Activated naive CD8-positive, alpha-beta T cell treated with anti-CD3 and anti-CD28 coated beads for 36 hours (primary cell): ENCODE data around the gene ALK. TPM values are rescaled to one million over a fixed set of nuclear protein-coding genes. Genes with fewer than 3 reads are reported as not detected.

Source experiments
- DNase-seq: peaks from one replicate; pipeline ENCODE4 v3.0.0; 2021
- H3K27ac Mint-ChIP-seq: one replicate; pipeline ENCODE4 v1.8.0; 2022; ENCODE audit warnings: mild to moderate bottlenecking, moderate library complexity, mixed read lengths
- H3K27me3 Mint-ChIP-seq: one replicate; pipeline ENCODE4 v1.8.0; 2022; ENCODE audit warnings: mild to moderate bottlenecking, mixed read lengths
- H3K36me3 Mint-ChIP-seq: one replicate; pipeline ENCODE4 v1.8.0; 2021; ENCODE audit warnings: mild to moderate bottlenecking, mixed read lengths
- H3K4me1 Mint-ChIP-seq: one replicate; pipeline ENCODE4 v1.8.0; 2021; ENCODE audit warnings: mixed read lengths
- H3K4me3 Mint-ChIP-seq: one replicate; pipeline ENCODE4 v1.8.0; 2022; ENCODE audit warnings: mild to moderate bottlenecking, moderate library complexity, mixed read lengths
- H3K9me3 Mint-ChIP-seq: one replicate; pipeline ENCODE4 v1.8.0; 2022; ENCODE audit warnings: mixed read lengths
- total RNA-seq, 2 experiments: library from RNA; stranded (reverse); gene quantifications; one replicate each; pipeline ENCODE4 v1.2.3, GENCODE V29; 2021

The ALK gene
- total RNA-seq, 2 experiments from 2014 or later, result not detected

DNA sequence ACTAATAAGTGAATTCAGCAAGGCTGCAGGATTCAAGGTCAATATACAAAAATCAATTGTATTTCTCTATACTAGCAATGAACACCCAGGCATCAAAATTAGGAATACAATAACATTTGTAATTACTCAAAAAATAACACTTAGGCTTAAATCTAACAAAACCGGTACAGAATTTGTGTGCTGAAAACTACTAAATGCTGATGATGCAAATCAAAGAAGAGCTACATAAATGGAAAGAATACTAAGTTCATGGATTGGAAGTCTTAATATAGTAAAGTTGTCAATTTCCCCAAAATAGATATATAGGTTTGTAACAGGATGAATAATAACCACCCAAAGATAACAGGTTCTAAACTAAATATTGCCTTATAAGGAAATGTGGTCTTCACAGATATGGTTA is 286.5 kb downstream of the ALK start:
- Mint-ChIP-seq H3K27ac (no peak overlapping the region), H3K4me1 (no peaks in the 10 kb centered on the region)

DNA sequence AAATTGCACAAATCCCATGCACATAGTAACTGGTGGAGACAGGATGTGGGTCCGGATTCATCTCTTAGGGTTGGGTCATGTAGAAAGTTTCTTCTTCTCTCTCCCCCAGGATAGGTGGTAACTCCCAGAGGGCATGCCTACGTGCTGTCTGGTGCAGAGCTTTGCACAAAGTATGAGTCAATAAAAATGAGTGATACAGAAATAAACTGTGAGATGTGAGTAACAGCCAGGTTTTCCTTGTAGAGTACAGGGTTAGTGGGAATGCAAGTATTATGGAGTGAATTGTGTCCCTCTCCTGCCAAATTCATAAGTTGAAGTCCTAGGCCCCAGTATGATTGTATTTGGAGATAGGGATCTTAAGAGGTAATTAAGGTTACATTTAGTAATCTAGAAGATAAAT is 289.4 kb downstream of the ALK start:
- Mint-ChIP-seq H3K27me3 (peaks cover 31% of the 10 kb centered on the region), H3K36me3 (no peaks in the 10 kb centered on the region), H3K27ac (no peak overlapping the region), H3K4me1 (no peaks in the 10 kb centered on the region), H3K4me3 (no peak overlapping the region), H3K9me3 (no peaks in the 10 kb centered on the region)
- DNase-seq, result no peak

More for the DNA sequence above, 286.5 kb downstream of the ALK start:
- DNase-seq, result no peak
- Mint-ChIP-seq H3K9me3 (no peaks in the 10 kb centered on the region), H3K27me3 (peaks cover 23% of the 10 kb centered on the region), H3K4me3 (no peak overlapping the region), H3K36me3 (no peaks in the 10 kb centered on the region)

- Mint-ChIP-seq H3K4me3 (no peak overlapping the region), H3K27ac (no peak overlapping the region), H3K36me3 (no peaks in the 10 kb centered on the region), H3K4me1 (no peaks in the 10 kb centered on the region), H3K27me3 (peaks cover 29% of the 10 kb centered on the region), H3K9me3 (no peaks in the 10 kb centered on the region)
- DNase-seq, result no peak
Observed at GRCh38 chr2:29629495-29629894, 291.9 kb downstream of the ALK start.

DNA sequence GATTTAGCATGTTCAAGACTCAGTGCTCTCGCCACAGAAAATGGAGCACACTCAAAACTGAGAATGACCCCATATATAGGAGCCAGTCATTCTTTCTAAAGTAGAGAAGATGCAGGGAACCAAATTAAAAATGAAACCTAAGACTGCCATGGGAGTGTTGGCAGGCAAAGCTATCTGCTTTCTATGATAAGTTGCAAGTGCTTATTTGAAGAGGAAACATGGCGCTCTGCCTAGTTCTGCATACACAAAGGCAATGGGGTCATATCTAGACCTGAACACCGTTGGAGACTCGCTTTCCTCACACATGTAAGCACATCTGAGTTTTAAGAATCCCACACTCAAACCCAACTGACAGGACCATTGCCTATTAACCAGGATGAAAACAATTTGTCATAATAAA is 292.5 kb downstream of the ALK start:
- Mint-ChIP-seq H3K4me1 (no peaks in the 10 kb centered on the region), H3K4me3 (no peak overlapping the region), H3K27ac (no peak overlapping the region), H3K9me3 (no peaks in the 10 kb centered on the region), H3K36me3 (no peaks in the 10 kb centered on the region), H3K27me3 (peaks cover 29% of the 10 kb centered on the region)
- no peak for DNase-seq

DNA sequence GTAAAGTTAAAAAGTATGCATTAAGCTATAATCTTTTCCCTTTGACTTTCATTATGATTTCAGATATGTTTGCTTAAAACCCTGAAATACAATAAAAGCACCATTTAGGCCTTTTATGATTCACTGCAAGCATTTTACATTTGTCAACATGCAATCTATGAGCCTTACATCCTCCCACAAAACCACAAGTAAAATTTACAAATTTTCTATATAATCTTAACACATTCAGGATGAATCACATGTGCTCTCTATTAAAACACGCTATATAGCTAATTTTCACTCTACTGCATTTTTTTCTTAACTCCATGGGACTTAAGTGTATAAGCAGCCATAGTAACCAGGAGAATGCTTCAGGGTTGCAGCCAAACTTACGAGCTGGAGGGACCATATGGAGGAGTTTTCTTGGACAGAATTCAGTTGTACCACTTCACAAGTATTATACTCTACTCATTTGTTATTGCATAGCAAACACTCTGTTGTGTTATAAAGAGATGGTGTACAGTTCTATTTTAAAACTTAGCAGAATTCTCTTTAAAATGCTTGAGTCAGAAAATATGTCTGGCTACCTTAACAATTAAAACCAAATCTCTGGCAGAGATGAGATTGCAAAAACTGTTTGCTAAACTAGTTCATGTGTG is 293.2 kb downstream of the ALK start:
- H3K9me3 Mint-ChIP-seq, result no peaks in the 10 kb centered on the region
- H3K36me3 Mint-ChIP-seq, result no peaks in the 10 kb centered on the region
- DNase-seq, result no peak
- H3K4me3 Mint-ChIP-seq, result no peak overlapping the region
- no peaks in the 10 kb centered on the region for H3K4me1 Mint-ChIP-seq
- no peak overlapping the region for H3K27ac Mint-ChIP-seq
- peaks cover 24% of the 10 kb centered on the region for H3K27me3 Mint-ChIP-seq

GRCh38 chr2:29627279-29627711 is 294.1 kb downstream of the ALK start:
- DNase-seq, result no peak
- Mint-ChIP-seq H3K4me1 (no peaks in the 10 kb centered on the region), H3K27ac (no peak overlapping the region), H3K9me3 (no peaks in the 10 kb centered on the region), H3K27me3 (peaks cover 28% of the 10 kb centered on the region), H3K4me3 (no peak overlapping the region), H3K36me3 (no peaks in the 10 kb centered on the region)

- no peaks in the 10 kb centered on the region for H3K9me3 Mint-ChIP-seq
- H3K36me3 Mint-ChIP-seq, result no peaks in the 10 kb centered on the region
- no peaks in the 10 kb centered on the region for H3K4me1 Mint-ChIP-seq
- peaks cover 12% of the 10 kb centered on the region for H3K27me3 Mint-ChIP-seq
- H3K27ac Mint-ChIP-seq, result no peak overlapping the region
- DNase-seq, result no peak
- no peak overlapping the region for H3K4me3 Mint-ChIP-seq
Observed at GRCh38 chr2:29620890-29621289, 300.5 kb downstream of the ALK start.

- no peaks in the 10 kb centered on the region for H3K9me3 Mint-ChIP-seq
- peaks cover 16% of the 10 kb centered on the region for H3K27me3 Mint-ChIP-seq
- H3K4me1 Mint-ChIP-seq, result no peaks in the 10 kb centered on the region
- no peak for DNase-seq
- no peak overlapping the region for H3K4me3 Mint-ChIP-seq
- H3K36me3 Mint-ChIP-seq, result no peaks in the 10 kb centered on the region
- H3K27ac Mint-ChIP-seq, result no peak overlapping the region
Observed at GRCh38 chr2:29619689-29620088, 301.7 kb downstream of the ALK start.

- peaks cover 24% of the 10 kb centered on the region for H3K27me3 Mint-ChIP-seq
- DNase-seq, result no peak
- H3K27ac Mint-ChIP-seq, result no peak overlapping the region
- no peaks in the 10 kb centered on the region for H3K9me3 Mint-ChIP-seq
- H3K4me3 Mint-ChIP-seq, result no peak overlapping the region
- no peaks in the 10 kb centered on the region for H3K36me3 Mint-ChIP-seq
- H3K4me1 Mint-ChIP-seq, result no peaks in the 10 kb centered on the region
Observed at GRCh38 chr2:29618024-29618423, 303.4 kb downstream of the ALK start.

DNA sequence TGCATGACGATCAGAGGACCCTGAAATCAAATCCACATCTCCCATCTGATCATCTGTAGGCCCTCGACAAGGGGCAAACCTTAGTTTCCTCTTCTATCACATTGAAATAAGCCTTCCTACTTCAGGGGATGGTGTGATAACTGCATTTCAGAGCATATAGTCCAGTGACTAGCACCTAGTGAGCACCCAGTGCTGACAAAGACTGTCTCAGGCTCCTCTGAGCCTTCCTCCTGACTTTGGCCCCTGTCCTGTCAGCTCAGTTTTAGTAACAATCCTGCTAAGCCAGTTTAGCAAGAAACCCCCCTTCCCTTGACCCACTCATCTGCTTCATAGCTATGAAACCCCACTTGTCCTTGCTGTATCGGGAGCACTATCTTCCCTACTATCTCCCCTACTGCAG is 304.0 kb downstream of the ALK start:
- DNase-seq, result no peak

DNA sequence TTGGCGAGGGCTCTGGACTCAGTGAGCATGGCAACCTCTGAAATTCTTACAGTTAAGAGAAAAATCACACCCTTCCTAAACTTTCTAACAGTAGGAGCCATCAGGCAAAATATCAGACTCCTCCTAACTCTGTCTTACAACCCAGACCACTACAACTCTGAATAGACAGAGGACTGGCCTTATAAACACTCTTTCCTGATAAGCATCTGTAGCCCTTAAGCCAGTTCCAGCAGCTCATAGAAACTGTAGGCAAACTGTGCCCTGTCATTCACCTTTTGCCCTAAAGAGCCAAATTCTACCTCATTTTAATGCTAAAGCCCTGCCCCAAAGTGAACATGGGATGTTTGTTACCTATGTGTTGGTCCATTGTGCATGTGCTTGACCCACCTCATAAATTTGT is 304.8 kb downstream of the ALK start:
- no peaks in the 10 kb centered on the region for H3K36me3 Mint-ChIP-seq

More for the DNA sequence above, 304.0 kb downstream of the ALK start:
- Mint-ChIP-seq H3K27ac (no peak overlapping the region), H3K9me3 (no peaks in the 10 kb centered on the region), H3K4me3 (no peak overlapping the region), H3K36me3 (no peaks in the 10 kb centered on the region), H3K27me3 (peaks cover 19% of the 10 kb centered on the region), H3K4me1 (no peaks in the 10 kb centered on the region)

DNA sequence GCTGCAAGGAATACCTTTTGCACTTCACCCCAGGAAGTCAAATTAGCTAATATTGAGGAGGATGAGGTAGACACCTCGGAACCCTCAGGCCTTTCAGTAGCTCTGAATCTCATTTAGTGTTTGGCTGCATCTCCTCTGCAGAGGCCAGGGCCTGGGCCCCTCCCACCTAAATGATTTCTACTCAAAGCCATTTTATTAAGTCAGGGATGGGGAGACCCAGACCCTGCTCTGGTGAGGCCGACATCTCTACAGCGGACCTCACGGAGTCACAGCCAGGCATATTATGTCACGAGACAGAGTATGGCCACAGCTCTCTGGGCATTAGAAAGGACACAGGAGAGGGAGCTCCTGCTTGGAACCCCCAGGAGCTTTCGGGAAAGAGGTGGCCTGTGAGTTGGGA is 305.5 kb downstream of the ALK start:
- Mint-ChIP-seq H3K27ac (no peak overlapping the region), H3K4me1 (no peaks in the 10 kb centered on the region), H3K36me3 (no peaks in the 10 kb centered on the region), H3K9me3 (no peaks in the 10 kb centered on the region), H3K4me3 (no peak overlapping the region), H3K27me3 (peaks cover 21% of the 10 kb centered on the region)
- no peak for DNase-seq

More for the DNA sequence above, 304.8 kb downstream of the ALK start:
- DNase-seq, result no peak
- H3K27ac Mint-ChIP-seq, result no peak overlapping the region
- H3K4me1 Mint-ChIP-seq, result no peaks in the 10 kb centered on the region
- H3K4me3 Mint-ChIP-seq, result no peak overlapping the region
- peaks cover 18% of the 10 kb centered on the region for H3K27me3 Mint-ChIP-seq
- H3K9me3 Mint-ChIP-seq, result no peaks in the 10 kb centered on the region

DNA sequence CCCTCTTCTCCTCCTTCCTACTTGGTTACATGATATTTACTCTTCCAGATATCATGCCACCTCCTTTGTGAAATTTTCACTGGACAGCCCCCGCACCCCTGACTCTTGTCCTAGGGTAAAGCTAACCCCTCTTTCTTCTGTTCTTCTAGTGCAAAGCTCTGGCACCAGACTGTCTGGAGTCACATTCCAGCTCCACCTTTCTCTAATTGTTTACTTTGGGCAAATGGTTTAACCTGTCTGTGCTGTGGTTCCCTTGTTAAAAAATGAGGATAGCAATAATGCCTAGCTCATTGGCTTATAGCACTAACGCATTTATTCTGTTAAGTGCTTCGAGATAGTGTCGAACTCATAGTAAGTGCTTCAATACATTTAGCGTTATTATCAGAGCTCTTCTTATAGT is 306.2 kb downstream of the ALK start:
- Mint-ChIP-seq H3K9me3 (no peaks in the 10 kb centered on the region), H3K4me3 (no peak overlapping the region), H3K27ac (no peak overlapping the region), H3K27me3 (peaks cover 26% of the 10 kb centered on the region), H3K36me3 (no peaks in the 10 kb centered on the region), H3K4me1 (no peaks in the 10 kb centered on the region)
- DNase-seq, result no peak

DNA sequence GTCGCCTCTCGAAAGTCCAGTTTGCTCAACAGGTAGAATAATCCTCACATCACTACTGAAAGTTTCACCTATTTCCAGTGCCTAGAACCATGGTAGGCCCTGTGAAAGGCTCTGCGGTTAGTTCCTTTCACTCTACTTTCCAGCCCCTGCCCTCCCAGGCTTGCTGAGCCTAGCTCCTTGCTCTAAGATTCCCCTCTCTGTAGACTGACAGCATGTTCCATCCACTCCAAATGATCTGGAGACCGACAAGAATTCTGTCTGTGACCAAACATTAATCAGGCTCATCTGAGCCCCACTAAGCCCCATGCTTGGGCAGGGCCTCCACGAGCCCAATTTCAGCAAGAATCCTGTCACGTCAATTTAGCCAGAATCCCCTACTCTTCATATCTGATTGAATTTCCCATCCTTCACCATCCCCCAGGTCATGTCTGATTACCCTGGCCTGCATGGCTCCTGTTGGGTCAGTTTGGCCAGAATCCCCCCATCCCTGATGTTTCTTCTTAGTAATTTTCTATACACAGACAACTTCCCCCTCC is 307.0 kb downstream of the ALK start:
- Mint-ChIP-seq H3K27ac (no peak overlapping the region), H3K27me3 (peaks cover 27% of the 10 kb centered on the region), H3K4me3 (no peak overlapping the region), H3K36me3 (no peaks in the 10 kb centered on the region), H3K4me1 (no peaks in the 10 kb centered on the region), H3K9me3 (no peaks in the 10 kb centered on the region)
- DNase-seq, result no peak

DNA sequence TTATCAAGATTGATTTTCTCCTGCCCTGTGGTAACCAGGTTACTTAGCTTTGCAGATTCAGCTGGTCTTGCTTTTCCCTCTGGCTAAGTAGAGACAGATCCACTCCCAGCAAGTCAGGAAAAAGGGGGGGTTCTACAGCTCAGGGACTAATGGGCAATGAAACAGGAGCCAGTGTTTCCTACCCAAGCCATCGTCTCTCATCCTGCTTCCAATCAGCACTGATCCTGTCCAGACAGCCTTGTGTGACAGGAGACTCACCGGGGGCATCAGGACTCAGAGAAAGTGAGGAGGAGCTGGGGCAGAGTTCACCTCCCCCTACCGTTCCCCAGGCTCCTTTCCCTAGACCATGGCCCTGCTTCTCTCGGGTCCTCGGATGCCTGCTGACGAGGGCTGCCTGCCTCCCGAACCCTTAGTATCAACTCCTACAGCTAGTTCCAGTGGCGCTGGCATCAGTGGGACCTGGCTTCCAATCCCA is 307.6 kb downstream of the ALK start:
- H3K36me3 Mint-ChIP-seq, result no peaks in the 10 kb centered on the region
- no peak overlapping the region for H3K4me3 Mint-ChIP-seq
- no peaks in the 10 kb centered on the region for H3K4me1 Mint-ChIP-seq
- H3K27ac Mint-ChIP-seq, result no peak overlapping the region
- peaks cover 27% of the 10 kb centered on the region for H3K27me3 Mint-ChIP-seq
- no peaks in the 10 kb centered on the region for H3K9me3 Mint-ChIP-seq
- no peak for DNase-seq

DNA sequence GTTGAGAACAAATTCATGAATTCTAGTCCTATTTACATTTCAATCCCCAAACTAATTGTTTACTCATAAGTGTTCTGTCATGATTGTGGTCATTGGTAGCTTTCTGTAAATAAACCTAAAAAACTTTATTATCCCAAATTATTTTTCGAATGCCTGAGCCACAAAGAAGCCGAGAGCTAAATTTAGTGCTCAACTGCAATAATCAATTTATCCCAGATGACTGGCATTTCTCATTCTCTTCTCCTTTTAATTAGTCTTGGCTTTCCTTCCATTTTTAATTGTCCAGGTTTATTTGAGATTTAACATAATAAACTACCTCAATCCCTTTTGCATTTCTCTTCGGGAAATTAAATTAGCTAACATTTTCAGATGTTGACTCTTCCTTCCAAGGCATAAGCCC is 308.3 kb downstream of the ALK start:
- Mint-ChIP-seq H3K4me1 (no peaks in the 10 kb centered on the region), H3K36me3 (no peaks in the 10 kb centered on the region), H3K27me3 (peaks cover 34% of the 10 kb centered on the region), H3K4me3 (no peak overlapping the region), H3K9me3 (no peaks in the 10 kb centered on the region), H3K27ac (no peak overlapping the region)
- DNase-seq, result no peak
